ENCODE results near the gene PPP4R2.
A peak's percentile ranks its signal among the peaks of the same experiment; 100 is the strongest.
"Not testable (repeated sequence)": the region's sequence is repeated elsewhere in the genome, so short reads cannot be mapped to it uniquely, and the experiment has no call there.

Gene PPP4R2

DNA sequence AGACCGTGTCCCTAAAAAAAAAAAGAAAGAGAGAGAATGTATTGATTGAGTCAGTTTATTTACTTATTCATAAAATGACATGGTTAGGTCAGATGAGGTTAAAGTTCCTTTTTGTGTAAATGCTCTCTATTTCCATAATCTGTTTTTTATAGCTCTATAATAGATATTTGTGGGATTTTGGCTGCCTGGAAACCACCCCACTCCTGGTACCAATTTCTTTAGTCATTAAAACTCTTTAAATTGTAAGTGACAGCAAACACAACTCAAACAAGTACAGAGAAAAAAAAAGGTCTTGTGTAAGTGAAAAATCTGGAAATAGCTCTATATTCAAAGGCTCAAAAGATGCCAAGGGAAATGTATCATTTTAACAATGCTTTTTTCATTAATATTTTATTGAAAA is 11.0 kb upstream of the PPP4R2 start:
- Mint-ChIP-seq H3K4me3 (no peak overlapping the region), H3K27ac (ENCODE audit: low read depth) (no peak overlapping the region), H3K4me1 (no peaks in the 10 kb centered on the region), H3K9me3 (no peaks in the 10 kb centered on the region), H3K27me3 (peaks cover 21% of the 10 kb centered on the region), H3K36me3 (ENCODE audit: insufficient read depth) (no peaks in the 10 kb centered on the region)
- DNase-seq (ENCODE audit: low spot score in 2 of 2) (no peak), ATAC-seq (replicated peaks; ENCODE audit: extremely low read depth, poor library complexity, severe bottlenecking) (no peak)

DNA sequence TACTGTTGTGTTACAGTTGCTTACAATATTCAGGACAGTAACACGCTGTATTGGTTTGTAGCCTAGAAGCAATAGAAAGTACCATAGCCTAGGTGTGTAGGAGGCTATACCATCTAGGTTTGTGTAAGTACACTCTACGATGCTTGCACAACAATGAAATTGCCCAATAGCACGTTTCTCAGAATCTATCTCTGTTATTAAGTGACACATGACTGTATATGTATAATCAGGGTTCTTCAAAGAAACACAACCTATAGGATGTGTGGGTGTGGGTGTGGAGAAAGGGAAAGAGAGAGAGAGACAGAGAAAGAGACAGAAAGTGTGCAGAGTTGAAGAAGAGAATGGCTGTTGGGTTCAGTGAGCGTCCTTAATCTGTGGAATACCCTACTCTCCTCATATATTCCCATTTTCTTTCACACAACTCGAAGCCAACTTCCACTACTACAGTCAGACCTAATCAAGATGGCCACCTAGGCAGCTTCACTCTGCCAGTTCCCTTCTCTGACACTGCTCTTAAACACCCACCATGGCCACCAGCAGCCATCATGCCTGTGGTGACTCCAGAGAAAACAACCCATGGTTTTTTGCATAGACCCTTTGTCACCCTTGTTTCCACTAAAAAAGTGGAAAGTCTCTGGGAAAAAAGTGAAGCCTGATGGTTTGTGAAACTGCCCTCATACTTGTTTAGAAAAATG is 5.8 kb upstream of the PPP4R2 start:
- no peak for ATAC-seq (replicated peaks; ENCODE audit: extremely low read depth, poor library complexity, severe bottlenecking)
- Mint-ChIP-seq H3K27ac (ENCODE audit: low read depth) (no peak overlapping the region), H3K36me3 (ENCODE audit: insufficient read depth) (no peaks in the 10 kb centered on the region), H3K9me3 (no peaks in the 10 kb centered on the region), H3K4me1 (no peaks in the 10 kb centered on the region), H3K27me3 (no peaks in the 10 kb centered on the region), H3K4me3 (no peak overlapping the region)
- DNase-seq (ENCODE audit: low spot score in 2 of 2): no peak

DNA sequence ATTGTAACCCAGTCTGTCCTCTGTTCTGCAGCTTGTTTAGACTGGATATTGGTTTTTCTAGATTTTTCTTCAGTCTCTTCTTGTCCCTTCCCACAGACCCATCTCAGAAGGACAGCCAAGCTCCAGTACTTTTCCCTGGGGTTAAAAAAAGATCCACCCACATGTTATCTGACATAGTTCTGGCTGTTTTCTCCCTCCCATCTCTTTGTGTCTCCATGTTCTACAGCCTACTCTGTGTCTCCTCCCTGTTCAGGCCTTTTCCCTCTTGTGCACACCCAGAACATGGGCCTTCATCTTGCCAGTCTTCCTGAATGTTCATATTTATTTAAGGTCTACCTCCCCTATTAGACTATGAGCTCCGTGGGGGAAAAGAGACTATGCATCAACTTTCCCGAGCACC is 5.1 kb upstream of the PPP4R2 start:
- H3K27me3 Mint-ChIP-seq: no peaks in the 10 kb centered on the region
- no peak for ATAC-seq (replicated peaks; ENCODE audit: extremely low read depth, poor library complexity, severe bottlenecking)
- H3K4me3 Mint-ChIP-seq: no peak overlapping the region
- H3K9me3 Mint-ChIP-seq: no peaks in the 10 kb centered on the region
- DNase-seq (ENCODE audit: low spot score in 2 of 2): no peak
- H3K4me1 Mint-ChIP-seq: no peaks in the 10 kb centered on the region
- H3K27ac Mint-ChIP-seq (ENCODE audit: low read depth): no peak overlapping the region
- peaks cover 3% of the 10 kb centered on the region for H3K36me3 Mint-ChIP-seq (ENCODE audit: insufficient read depth)

DNA sequence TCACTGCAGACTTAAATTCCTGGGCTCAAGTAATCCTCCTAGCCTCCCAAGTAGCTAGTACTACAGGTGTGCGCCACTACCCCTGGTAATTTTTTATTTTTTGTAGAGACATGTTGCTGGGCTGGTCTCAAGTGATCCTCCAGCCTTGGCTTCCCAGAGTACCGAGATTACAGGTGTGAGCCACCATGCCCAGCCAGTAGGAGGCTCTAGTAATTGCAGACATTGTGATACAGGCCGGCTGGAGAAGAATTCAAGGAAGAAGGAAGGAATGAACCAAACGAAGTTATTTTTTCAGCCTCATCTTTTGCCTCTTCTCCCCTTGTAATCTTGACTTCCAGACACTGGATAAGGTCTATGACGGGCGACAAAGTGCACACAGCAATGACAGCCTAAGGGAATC is 3.2 kb upstream of the PPP4R2 start:
- DNase-seq (ENCODE audit: low spot score in 2 of 2): no peak
- H3K4me1 Mint-ChIP-seq: peaks cover 9% of the 10 kb centered on the region
- no peak overlapping the region for H3K27ac Mint-ChIP-seq (ENCODE audit: low read depth)
- no peaks in the 10 kb centered on the region for H3K9me3 Mint-ChIP-seq
- H3K36me3 Mint-ChIP-seq (ENCODE audit: insufficient read depth): peaks cover 10% of the 10 kb centered on the region
- no peak for ATAC-seq (replicated peaks; ENCODE audit: extremely low read depth, poor library complexity, severe bottlenecking)
- H3K27me3 Mint-ChIP-seq: no peaks in the 10 kb centered on the region
- H3K4me3 Mint-ChIP-seq: no peak overlapping the region

DNA sequence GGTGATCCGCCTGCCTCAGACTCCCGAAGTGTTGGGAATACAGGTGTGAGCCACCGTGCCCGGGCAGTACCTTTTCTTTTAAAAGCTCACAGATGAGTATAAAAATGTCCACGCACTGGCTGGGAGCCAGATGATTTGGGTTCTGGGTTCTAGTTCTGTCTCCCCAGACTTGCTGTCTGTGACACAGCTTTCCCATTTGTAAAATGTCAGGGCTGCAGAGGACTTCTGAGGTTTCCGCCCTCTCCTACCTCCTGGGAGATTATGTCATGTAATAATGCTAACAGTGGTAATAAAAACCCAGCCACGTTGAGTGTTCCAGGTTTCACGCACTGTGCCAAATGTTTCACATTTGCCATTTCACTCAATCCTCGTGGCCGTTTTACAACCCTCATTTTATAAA is 1.3 kb upstream of the PPP4R2 start:
- Mint-ChIP-seq H3K36me3 (ENCODE audit: insufficient read depth) (peaks cover 13% of the 10 kb centered on the region), H3K9me3 (no peaks in the 10 kb centered on the region), H3K27me3 (no peaks in the 10 kb centered on the region), H3K4me3 (no peak overlapping the region), H3K4me1 (peaks cover 24% of the 10 kb centered on the region), H3K27ac (ENCODE audit: low read depth) (no peak overlapping the region)
- ATAC-seq (replicated peaks; ENCODE audit: extremely low read depth, poor library complexity, severe bottlenecking): no peak
- DNase-seq (ENCODE audit: low spot score in 2 of 2): no peak

DNA sequence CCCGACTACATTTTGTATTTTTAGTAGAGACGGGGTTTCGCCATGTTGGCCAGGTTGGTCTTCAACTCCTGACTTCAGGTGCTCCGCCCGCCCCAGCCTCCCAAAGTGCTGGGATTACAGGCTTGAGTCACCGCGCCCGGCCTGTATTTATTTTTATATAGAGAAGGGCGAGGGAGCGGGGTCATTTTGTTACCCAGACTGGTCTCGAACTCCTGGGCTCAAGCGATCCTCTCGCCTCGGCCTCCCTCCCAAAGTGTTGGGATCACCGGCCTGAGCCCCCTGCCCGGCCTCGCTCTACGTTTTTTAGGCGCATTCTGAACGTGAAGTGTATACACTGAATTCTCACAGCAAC is 514 bp upstream of the PPP4R2 start:
- DNase-seq (ENCODE audit: low spot score in 2 of 2) (no peak), ATAC-seq (replicated peaks; ENCODE audit: extremely low read depth, poor library complexity, severe bottlenecking) (no peak)
- Mint-ChIP-seq H3K27me3 (no peaks in the 10 kb centered on the region), H3K27ac (ENCODE audit: low read depth) (peak overlapping the region; percentile 78), H3K36me3 (ENCODE audit: insufficient read depth) (peaks cover 18% of the 10 kb centered on the region), H3K9me3 (no peaks in the 10 kb centered on the region), H3K4me3 (peak overlapping the region; percentile 88), H3K4me1 (peaks cover 32% of the 10 kb centered on the region)

DNA sequence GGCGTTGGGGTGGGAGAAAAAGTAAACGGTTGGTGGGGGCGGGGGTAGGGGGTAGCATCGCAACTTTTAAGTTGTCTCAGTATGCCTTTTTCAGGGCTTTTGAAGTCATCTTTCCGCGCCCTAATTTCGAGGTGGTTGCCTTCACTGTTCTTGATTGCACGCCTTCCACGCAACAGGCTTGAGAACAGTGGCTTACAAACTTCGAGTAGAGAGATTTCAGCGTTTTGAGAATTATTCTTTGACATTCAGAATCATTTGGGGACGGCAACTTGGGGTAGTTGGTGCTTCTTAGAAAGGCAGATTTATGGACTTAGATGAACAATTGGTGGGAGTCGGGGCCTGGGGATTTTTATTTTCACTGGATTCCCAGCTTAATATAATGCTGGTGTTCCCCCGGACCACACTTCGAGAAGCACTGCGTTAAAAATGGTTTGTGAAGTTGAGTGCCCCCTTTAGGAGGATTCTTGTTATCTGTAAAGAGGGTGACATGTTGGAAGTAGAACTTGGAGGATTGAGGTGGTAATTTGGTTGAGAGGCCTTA is 880 bp downstream of the PPP4R2 start:
- peak; percentile 36 for ATAC-seq (replicated peaks; ENCODE audit: extremely low read depth, poor library complexity, severe bottlenecking)
- Mint-ChIP-seq H3K4me3 (peak overlapping the region; percentile 88), H3K36me3 (ENCODE audit: insufficient read depth) (peaks cover 26% of the 10 kb centered on the region), H3K9me3 (no peaks in the 10 kb centered on the region), H3K27me3 (no peaks in the 10 kb centered on the region), H3K4me1 (peaks cover 42% of the 10 kb centered on the region), H3K27ac (ENCODE audit: low read depth) (peak overlapping the region; percentile 78)
- DNase-seq (ENCODE audit: low spot score in 2 of 2): peak in 1 of 2 donors; percentile 23

DNA sequence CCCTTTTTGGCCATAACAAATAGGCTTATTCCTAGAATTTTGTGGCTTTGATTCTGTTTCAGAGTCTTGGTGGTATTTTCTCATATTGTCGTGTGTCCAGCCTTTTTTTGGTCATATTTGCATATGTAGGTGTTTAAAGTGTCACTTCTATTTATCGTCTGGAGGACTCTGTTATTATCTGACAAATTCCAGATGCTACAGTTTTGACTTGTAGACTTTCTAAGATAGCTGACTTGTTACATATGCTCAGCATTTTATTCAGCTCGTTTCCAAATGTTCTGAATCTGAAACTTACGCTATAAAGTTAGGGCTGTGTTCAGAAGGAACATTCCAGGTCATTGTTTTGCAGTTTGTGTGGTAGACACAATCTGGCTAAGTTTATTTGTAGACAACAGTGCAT is 1.9 kb downstream of the PPP4R2 start:
- Mint-ChIP-seq H3K27me3 (no peaks in the 10 kb centered on the region), H3K36me3 (ENCODE audit: insufficient read depth) (peaks cover 35% of the 10 kb centered on the region), H3K4me3 (peak overlapping the region; percentile 66), H3K9me3 (no peaks in the 10 kb centered on the region), H3K27ac (ENCODE audit: low read depth) (no peak overlapping the region), H3K4me1 (peaks cover 50% of the 10 kb centered on the region)
- DNase-seq (ENCODE audit: low spot score in 2 of 2): no peak
- ATAC-seq (replicated peaks; ENCODE audit: extremely low read depth, poor library complexity, severe bottlenecking): no peak

DNA sequence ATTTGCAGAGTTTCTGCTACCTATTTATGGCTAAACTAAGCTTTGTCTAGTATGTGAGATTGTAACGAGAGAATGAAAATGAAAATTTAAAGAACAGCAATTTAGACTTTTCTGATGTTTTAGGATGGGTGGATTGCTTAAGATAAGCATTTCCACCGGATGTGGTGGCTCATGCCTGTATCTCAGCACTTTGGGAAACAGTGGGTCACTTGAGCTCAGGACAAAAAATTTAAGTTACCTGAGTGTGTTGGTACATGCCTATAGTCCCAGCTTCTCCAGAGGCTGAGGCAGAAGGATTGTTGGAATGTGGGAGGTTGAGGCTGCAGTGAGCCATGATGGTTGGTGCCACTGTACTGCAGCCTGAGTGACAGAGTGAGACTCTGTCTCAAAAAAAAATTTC is 3.3 kb downstream of the PPP4R2 start:
- no peaks in the 10 kb centered on the region for H3K27me3 Mint-ChIP-seq
- DNase-seq (ENCODE audit: low spot score in 2 of 2): no peak
- peak overlapping the region; percentile 62 for H3K27ac Mint-ChIP-seq (ENCODE audit: low read depth)
- peaks cover 64% of the 10 kb centered on the region for H3K4me1 Mint-ChIP-seq
- H3K4me3 Mint-ChIP-seq: peak overlapping the region; percentile 66
- ATAC-seq (replicated peaks; ENCODE audit: extremely low read depth, poor library complexity, severe bottlenecking): no peak
- H3K36me3 Mint-ChIP-seq (ENCODE audit: insufficient read depth): peaks cover 48% of the 10 kb centered on the region
- no peaks in the 10 kb centered on the region for H3K9me3 Mint-ChIP-seq

DNA sequence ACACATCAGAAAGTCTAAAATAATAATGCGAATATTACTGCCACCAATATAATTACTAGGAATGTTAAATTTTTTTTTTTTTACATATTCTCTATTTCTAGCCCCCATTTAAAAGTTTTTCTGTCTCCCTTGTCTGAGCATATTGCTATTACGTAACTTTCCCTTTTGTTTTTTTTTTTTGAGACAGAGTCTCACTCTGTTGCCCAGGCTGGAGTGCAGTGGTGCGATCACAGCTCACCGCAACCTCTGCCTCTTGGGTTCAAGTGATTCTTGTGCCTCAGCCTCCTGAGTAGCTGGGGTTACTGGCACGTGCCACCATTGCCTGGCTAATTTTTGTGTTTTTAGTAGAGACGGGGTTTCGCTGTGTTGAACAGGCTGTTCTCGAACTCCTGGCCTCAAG is 6.4 kb downstream of the PPP4R2 start:
- not testable (repeated sequence) for ATAC-seq (replicated peaks; ENCODE audit: extremely low read depth, poor library complexity, severe bottlenecking)
- Mint-ChIP-seq H3K4me1 (peaks cover 80% of the 10 kb centered on the region), H3K4me3 (peak overlapping the region; percentile 29)

DNA sequence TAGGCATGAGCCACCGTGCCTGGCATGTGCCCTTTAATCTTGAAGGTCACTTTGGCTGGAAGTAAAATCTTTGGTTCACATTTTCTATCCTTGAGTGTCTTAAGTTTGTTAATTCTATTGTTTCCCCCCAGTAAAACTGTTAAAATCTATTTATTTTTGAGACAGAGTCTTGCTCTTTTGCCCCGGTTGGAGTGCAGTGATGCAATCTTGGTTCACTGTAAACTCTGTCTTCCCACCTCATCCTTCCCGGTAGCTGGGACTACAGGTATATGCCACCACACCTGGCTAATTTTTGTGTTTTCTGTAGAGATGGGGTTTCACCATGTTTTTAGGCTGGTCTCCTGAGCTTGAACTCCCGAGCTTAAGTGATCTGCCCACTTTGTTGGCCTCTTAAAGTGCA is 7.7 kb downstream of the PPP4R2 start:
- peaks cover 64% of the 10 kb centered on the region for H3K36me3 Mint-ChIP-seq (ENCODE audit: insufficient read depth)
- H3K4me3 Mint-ChIP-seq: peak overlapping the region; percentile 27
- H3K4me1 Mint-ChIP-seq: peaks cover 86% of the 10 kb centered on the region
- H3K9me3 Mint-ChIP-seq: no peaks in the 10 kb centered on the region
- DNase-seq (ENCODE audit: low spot score in 2 of 2) (no peak), ATAC-seq (replicated peaks; ENCODE audit: extremely low read depth, poor library complexity, severe bottlenecking) (no peak)
- no peaks in the 10 kb centered on the region for H3K27me3 Mint-ChIP-seq
- peak overlapping the region; percentile 35 for H3K27ac Mint-ChIP-seq (ENCODE audit: low read depth)

More for the DNA sequence above, 6.4 kb downstream of the PPP4R2 start:
- Mint-ChIP-seq H3K36me3 (ENCODE audit: insufficient read depth) (peaks cover 63% of the 10 kb centered on the region), H3K27ac (ENCODE audit: low read depth) (peak overlapping the region; percentile 67)
- H3K9me3 Mint-ChIP-seq; DNase-seq (ENCODE audit: low spot score in 2 of 2); H3K27me3 Mint-ChIP-seq: not testable (repeated sequence)

DNA sequence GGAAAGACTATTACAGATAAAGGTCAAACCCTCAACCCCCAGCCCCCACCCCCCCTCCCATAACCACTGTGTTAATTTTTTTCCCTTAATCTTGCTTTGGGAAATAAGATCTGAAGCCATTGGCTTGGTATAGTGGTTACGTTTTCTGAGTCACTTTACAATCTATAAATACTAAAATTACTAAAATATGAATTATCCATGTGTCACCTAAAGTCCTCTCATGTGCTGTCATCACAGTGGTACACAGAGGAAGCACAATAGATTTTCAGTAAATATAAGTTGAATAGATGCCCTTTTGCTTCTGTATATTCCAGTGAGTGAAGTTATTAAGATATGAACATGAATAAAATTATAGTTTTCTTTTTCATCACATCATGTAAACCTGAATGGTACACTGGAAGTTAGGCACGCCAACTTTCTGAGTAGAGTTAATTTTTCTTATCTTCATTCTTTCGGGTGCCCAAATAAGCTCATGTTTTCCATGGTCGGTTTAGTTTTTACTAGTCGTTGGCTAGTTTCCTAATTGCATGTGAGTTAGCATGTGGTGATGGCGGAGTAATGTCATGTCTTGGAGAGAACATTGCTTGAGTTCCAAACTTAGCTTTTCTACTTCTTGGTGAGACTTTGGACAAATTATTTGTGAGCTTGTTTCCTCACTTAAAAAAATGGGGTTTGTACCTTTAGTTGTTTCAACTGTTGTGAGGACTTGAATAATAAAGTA is 11.5 kb downstream of the PPP4R2 start:
- peaks cover 90% of the 10 kb centered on the region for H3K4me1 Mint-ChIP-seq
- H3K27ac Mint-ChIP-seq (ENCODE audit: low read depth): peak overlapping the region; percentile 3
- H3K9me3 Mint-ChIP-seq: no peaks in the 10 kb centered on the region
- peaks cover 59% of the 10 kb centered on the region for H3K36me3 Mint-ChIP-seq (ENCODE audit: insufficient read depth)
- peak overlapping the region; percentile 0 for H3K4me3 Mint-ChIP-seq
- ATAC-seq (replicated peaks; ENCODE audit: extremely low read depth, poor library complexity, severe bottlenecking): no peak
- no peak for DNase-seq (ENCODE audit: low spot score in 2 of 2)
- H3K27me3 Mint-ChIP-seq: no peaks in the 10 kb centered on the region

DNA sequence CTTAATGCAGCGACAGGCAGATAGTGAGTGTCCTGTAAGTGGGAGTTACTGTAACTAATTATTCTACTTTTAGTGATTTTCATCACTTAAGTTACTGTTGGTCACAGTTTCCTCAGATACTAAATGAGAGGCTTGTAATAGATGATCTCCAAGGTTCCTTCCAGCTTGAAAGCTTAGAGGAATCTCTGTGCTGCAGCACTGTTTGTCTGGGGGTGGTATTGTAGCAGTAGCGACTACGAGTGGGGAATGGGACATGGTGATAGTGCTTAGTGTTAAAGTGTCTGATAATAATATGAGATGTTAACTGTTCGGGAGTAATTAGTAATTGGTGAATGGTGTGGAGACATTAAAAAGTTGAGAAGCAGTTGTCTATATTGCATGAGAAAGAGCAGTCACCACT is 12.4 kb downstream of the PPP4R2 start:
- H3K9me3 Mint-ChIP-seq: no peaks in the 10 kb centered on the region
- no peak for DNase-seq (ENCODE audit: low spot score in 2 of 2)
- no peak for ATAC-seq (replicated peaks; ENCODE audit: extremely low read depth, poor library complexity, severe bottlenecking)
- H3K27me3 Mint-ChIP-seq: no peaks in the 10 kb centered on the region
- H3K36me3 Mint-ChIP-seq (ENCODE audit: insufficient read depth): peaks cover 51% of the 10 kb centered on the region
- peak overlapping the region; percentile 0 for H3K4me3 Mint-ChIP-seq
- H3K27ac Mint-ChIP-seq (ENCODE audit: low read depth): peak overlapping the region; percentile 3
- peaks cover 83% of the 10 kb centered on the region for H3K4me1 Mint-ChIP-seq

Data from central memory CD8-positive, alpha-beta T cell (primary cell).